ENCODE measurements around the gene ITGAV.

DNA sequence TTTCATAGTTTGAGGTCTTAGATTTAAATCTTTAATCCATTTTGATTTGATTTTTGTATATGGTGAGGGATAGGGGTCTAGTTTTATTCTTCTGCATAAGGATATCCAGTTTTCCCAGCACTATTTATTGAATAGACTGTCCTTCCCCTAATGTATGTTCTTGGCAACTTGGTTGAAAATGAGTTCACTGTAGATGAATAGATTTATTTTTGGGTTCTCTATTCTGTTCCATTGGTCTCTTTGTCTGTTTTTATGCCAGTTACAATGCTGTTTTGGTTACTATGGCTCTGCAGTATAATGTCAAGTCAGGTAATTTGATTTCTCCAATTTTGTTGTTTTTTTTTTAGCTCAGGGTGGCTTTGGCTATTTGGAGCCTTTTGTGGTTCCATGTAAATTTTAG, 109.9 kb downstream of the ITGAV start:
- TF ChIP-seq, protein P1, sequence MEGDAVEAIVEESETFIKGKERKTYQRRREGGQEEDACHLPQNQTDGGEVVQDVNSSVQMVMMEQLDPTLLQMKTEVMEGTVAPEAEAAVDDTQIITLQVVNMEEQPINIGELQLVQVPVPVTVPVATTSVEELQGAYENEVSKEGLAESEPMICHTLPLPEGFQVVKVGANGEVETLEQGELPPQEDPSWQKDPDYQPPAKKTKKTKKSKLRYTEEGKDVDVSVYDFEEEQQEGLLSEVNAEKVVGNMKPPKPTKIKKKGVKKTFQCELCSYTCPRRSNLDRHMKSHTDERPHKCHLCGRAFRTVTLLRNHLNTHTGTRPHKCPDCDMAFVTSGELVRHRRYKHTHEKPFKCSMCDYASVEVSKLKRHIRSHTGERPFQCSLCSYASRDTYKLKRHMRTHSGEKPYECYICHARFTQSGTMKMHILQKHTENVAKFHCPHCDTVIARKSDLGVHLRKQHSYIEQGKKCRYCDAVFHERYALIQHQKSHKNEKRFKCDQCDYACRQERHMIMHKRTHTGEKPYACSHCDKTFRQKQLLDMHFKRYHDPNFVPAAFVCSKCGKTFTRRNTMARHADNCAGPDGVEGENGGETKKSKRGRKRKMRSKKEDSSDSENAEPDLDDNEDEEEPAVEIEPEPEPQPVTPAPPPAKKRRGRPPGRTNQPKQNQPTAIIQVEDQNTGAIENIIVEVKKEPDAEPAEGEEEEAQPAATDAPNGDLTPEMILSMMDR (IDR thresholded peaks at IDR 0.05): no peak
- TF ChIP-seq EP300 (IDR thresholded peaks at IDR 0.05): no peak

Data from ovary (tissue), 3 donors.